H1 (cell line): Measurements from ENCODE around the gene CHD2. TPM values are rescaled to one million over a fixed set of nuclear protein-coding genes. Genes with fewer than 3 reads are reported as not detected.

Experiments used
- ATF3 ChIP-seq: IDR thresholded peaks from 2 replicates; pipeline ENCODE4 v1.6.1; 2011; ENCODE audit warnings: low read depth, mild to moderate bottlenecking, low read length; ENCODE audit not compliant: insufficient read depth
- BACH1 ChIP-seq: IDR thresholded peaks from 2 replicates; pipeline ENCODE4 v1.6.1; 2012; ENCODE audit warnings: low read length, improper control_type of control experiment
- CEBPB ChIP-seq: IDR thresholded peaks from 2 replicates; pipeline ENCODE4 v1.6.1; 2012; ENCODE audit warnings: low read depth, low read length
- CHD7 ChIP-seq: fragments of 300-600 bp; sonication (generic); IDR thresholded peaks from 2 replicates; pipeline ENCODE4 v1.7.1; 2012; ENCODE audit warnings: low read length, moderate library complexity, mild to moderate bottlenecking, inconsistent platforms; ENCODE audit not compliant: insufficient replicate concordance
- E2F6 ChIP-seq: IDR thresholded peaks from 2 replicates; pipeline ENCODE4 v1.6.1; 2012; ENCODE audit warnings: inconsistent platforms
- RAD21 ChIP-seq, 2 experiments: IDR thresholded peaks in 1 of 2; conservative IDR thresholded peaks in 1 of 2; 2 replicates each; pipeline ENCODE4 v1.6.1; 2011; ENCODE audit warnings: low read depth in 2 of 2, low read length in 2 of 2, improper control_type of control experiment in 1 of 2, inconsistent platforms in 1 of 2, mild to moderate bottlenecking in 1 of 2, moderate library complexity in 1 of 2
- RXRA ChIP-seq: IDR thresholded peaks from 2 replicates; pipeline ENCODE4 v1.6.1; 2011; ENCODE audit warnings: low read depth, mild to moderate bottlenecking, low read length, moderate library complexity; ENCODE audit not compliant: insufficient read depth
- TAF7 ChIP-seq: optimal IDR thresholded peaks from 2 replicates; pipeline ENCODE3; 2011; ENCODE audit warnings: low read depth, mild to moderate bottlenecking, inconsistent platforms, low read length, moderate library complexity, borderline replicate concordance
- polyA plus RNA-seq, 7 experiments: library from polyadenylated mRNA; depleted of rRNA in 3 of 7; stranded (reverse) in 5 of 7; unstranded in 2 of 7; fragments of >200 nt in 5 of 7; fragments of 200-250 nt in 2 of 7; gene quantifications; 1 replicate in 5 of 7; 2 replicates in 1 of 7; 4 replicates in 1 of 7; pipeline versions ENCODE4 v1.2.1 to v1.2.3, GENCODE V29; 2011 to 2013; ENCODE audit warnings: missing spikeins in 2 of 7, mixed read lengths in 2 of 7
- total RNA-seq: library from RNA; stranded (reverse); fragmentation: NEBNext Ultra II Directional; extraction: Animal tissue kit (Norgen Biotek cat#: 25700); gene quantifications from 2 replicates; pipeline ENCODE4 v1.2.1, GENCODE V29; 2021

The CHD2 gene
- total and polyA plus RNA-seq, 2 of the 8 experiments (the other 6 are each of a cell fraction or from before 2014, with no cell fraction given), result 28.8 to 70.0 TPM

- no peak for TF ChIP-seq CHD7
- no peak for TF ChIP-seq RAD21 (IDR thresholded peaks at IDR 0.05 in 1 of 2, conservative IDR thresholded peaks at IDR 0.05 in 1 of 2; ENCODE audit: low read depth in 2 of 2, low read length in 2 of 2)
- no peak for TF ChIP-seq RXRA
- TF ChIP-seq BACH1, result no peak
- no peak for TF ChIP-seq E2F6
- no peak for TF ChIP-seq TAF7
- TF ChIP-seq CEBPB, result no peak
- TF ChIP-seq ATF3, result no peak
Observed at GRCh38 chr15:92932946-92933649, 33.0 kb downstream of the CHD2 start (continued).
